GM12878 (cell line): ENCODE measurements around the gene SHCBP1L. TPM values are rescaled to one million over a fixed set of nuclear protein-coding genes. Genes with fewer than 3 reads are reported as not detected.

Experiments used
- ATAC-seq: fragments of 200-7000 bp; cut with Tn5 transposase; 3 replicates; pipeline ENCODE4 v1.9.1; 2020; ENCODE audit warnings: mild to moderate bottlenecking, moderate library complexity
- BruUV-seq: library from RNA; stranded (reverse); fragments of 400-500 nt; replicated peaks from 2 replicates; lab custom pipeline; 2021; lab: Mats Ljungman, UMichigan
- CTCF ChIA-PET: fragments of 300-600 bp; sonication (Branson Sonifier 250); formaldehyde crosslinking; extraction: SDS; loops from one replicate; lab custom pipeline; 2021; ENCODE audit warnings: inconsistent platforms; lab: Yijun Ruan, JAX
- POLR2A ChIA-PET: fragments of 350-600 bp; formaldehyde crosslinking; extraction: SDS; loops from one replicate; lab custom pipeline; 2021; ENCODE audit warnings: inconsistent platforms; lab: Charles Lee
- RAD21 ChIA-PET: fragments of 300-600 bp; sonication (Branson Sonifier 250); formaldehyde crosslinking; loops from one replicate; lab custom pipeline; 2023; ENCODE audit warnings: antibody characterized with exemption; ENCODE audit not compliant: unreplicated experiment; lab: Charles Lee
- SMC1A ChIA-PET: fragments of 300-600 bp; sonication (Branson Sonifier 250); formaldehyde crosslinking; loops from one replicate; lab custom pipeline; 2023; ENCODE audit not compliant: unreplicated experiment, uncharacterized antibody; lab: Charles Lee
- DNase-seq: peaks from one replicate; pipeline ENCODE4 v3.0.0-alpha.2; 2011; ENCODE audit warnings: low read depth, low spot score
- FAIRE-seq: peaks from 3 replicates; lab custom pipeline; 2011; peaks lifted over from hg19 to GRCh38; lab: Jason Lieb, UNC
- H2AFZ ChIP-seq: 2 replicates; pipeline ENCODE4 v1.6.0; 2011; ENCODE audit warnings: low read depth, low read length, control low read depth; ENCODE audit not compliant: control insufficient read depth
- H3K27ac ChIP-seq: 2 replicates; pipeline ENCODE4 v1.5.1; 2011; ENCODE audit warnings: control low read depth; ENCODE audit not compliant: control insufficient read depth, insufficient read depth
- H3K27me3 ChIP-seq, 2 experiments: replicated peaks in 1 of 2; 2 replicates each; pipeline versions ENCODE4 v1.6.0 to v1.6.1; 2011; ENCODE audit warnings: low read length in 1 of 2; ENCODE audit not compliant: control insufficient read depth in 2 of 2, insufficient read depth in 2 of 2
- H3K36me3 ChIP-seq, 2 experiments: 2 replicates each; pipeline ENCODE4 v1.5.1; 2011; ENCODE audit warnings: low read length in 1 of 2; ENCODE audit not compliant: control insufficient read depth in 2 of 2, insufficient read depth in 2 of 2
- H3K4me1 ChIP-seq: 2 replicates; pipeline ENCODE4 v1.6.1; 2011; ENCODE audit warnings: mild to moderate bottlenecking, low read length, moderate library complexity, mixed read lengths; ENCODE audit not compliant: control insufficient read depth, insufficient read depth
- H3K4me2 ChIP-seq: 2 replicates; pipeline ENCODE4 v1.6.0; 2011; ENCODE audit warnings: control low read depth; ENCODE audit not compliant: control insufficient read depth, insufficient read depth
- H3K4me3 ChIP-seq: fragments of 200-600 bp; sonication (generic); 2 replicates; pipeline ENCODE4 v1.5.1; 2016
- H3K79me2 ChIP-seq: 2 replicates; pipeline ENCODE4 v1.6.0; 2011; ENCODE audit warnings: low read length; ENCODE audit not compliant: control insufficient read depth, insufficient read depth
- H3K9ac ChIP-seq: 2 replicates; pipeline ENCODE4 v1.8.0; 2011; ENCODE audit warnings: low read length, control low read depth, mixed read lengths; ENCODE audit not compliant: control insufficient read depth, insufficient read depth
- H3K9me3 ChIP-seq: replicated peaks from 3 replicates; pipeline ENCODE4 v1.5.1; 2011; ENCODE audit warnings: mild to moderate bottlenecking, low read length; ENCODE audit not compliant: control insufficient read depth, insufficient read depth
- H4K20me1 ChIP-seq: 2 replicates; pipeline ENCODE4 v1.6.0; 2011; ENCODE audit not compliant: control insufficient read depth, insufficient read depth
- KAT2A ChIP-seq: conservative IDR thresholded peaks from 2 replicates; pipeline ENCODE4 v1.6.1; 2011; ENCODE audit warnings: low read depth, low read length; ENCODE audit not compliant: control insufficient read depth
- NFYA ChIP-seq: IDR thresholded peaks from 2 replicates; pipeline ENCODE4 v1.6.1; 2011; ENCODE audit warnings: low read depth, mild to moderate bottlenecking, low read length, improper control_type of control experiment, borderline replicate concordance
- SREBF1 ChIP-seq: IDR thresholded peaks from 2 replicates; pipeline ENCODE4 v1.6.1; 2012; ENCODE audit warnings: mild to moderate bottlenecking, low read length
- YBX1 ChIP-seq: fragments of 450-650 bp; IDR thresholded peaks from 2 replicates; pipeline ENCODE4 v1.6.1; 2016; ENCODE audit warnings: antibody characterized with exemption
- WGBS: methylation state at CpG from one replicate; pipeline ENCODE4 v1.1.6; 2016; ENCODE audit warnings: low lambda C conversion rate; ENCODE audit not compliant: insufficient replicate concordance, insufficient coverage; ENCODE audit errors: missing lambda C conversion rate; 5-methylcytosine and 5-hydroxymethylcytosine counted together
- in situ Hi-C: fragments of 300-500 bp; cut with MboI; formaldehyde crosslinking; loops from 9 replicates; pipeline ENCODE4 v1.14.3; 2018; ENCODE audit warnings: mixed read lengths
- intact Hi-C: fragments of 100-400 bp; cut with micrococcal nuclease; formaldehyde crosslinking; loops from one replicate; pipeline ENCODE4 v1.14.2; 2022; ENCODE audit not compliant: unreplicated experiment
- polyA plus RNA-seq, 11 experiments: library from polyadenylated mRNA; depleted of rRNA in 4 of 11; unstranded in 6 of 11; stranded (reverse) in 5 of 11; fragments of >200 nt; fragmentation: Nextera tagmentation in 4 of 11; fragmentation: Illumina TruSeq in 1 of 11; extraction: Ambion mirVana in 4 of 11; extraction: Trizol in 1 of 11; gene quantifications; 1 replicate in 1 of 11; 2 replicates in 10 of 11; pipeline versions ENCODE4 v1.2.1 to v1.2.3, GENCODE V29; 2011 to 2016; ENCODE audit warnings: inconsistent platforms in 2 of 11, missing spikeins in 2 of 11, low read depth in 1 of 11
- total RNA-seq, 4 experiments: library from RNA; depleted of rRNA in 3 of 4; stranded (reverse); fragments of >200 nt in 3 of 4; fragmentation: Illumina TruSeq in 1 of 4; extraction: Trizol in 1 of 4; gene quantifications; 2 replicates each; pipeline versions ENCODE4 v1.2.1 to v1.2.3, GENCODE V29; 2013 to 2021

The SHCBP1L gene
- total and polyA plus RNA-seq, 10 of the 15 experiments (the other 5 are each of a cell fraction or from before 2014, with no cell fraction given) = not detected

DNA sequence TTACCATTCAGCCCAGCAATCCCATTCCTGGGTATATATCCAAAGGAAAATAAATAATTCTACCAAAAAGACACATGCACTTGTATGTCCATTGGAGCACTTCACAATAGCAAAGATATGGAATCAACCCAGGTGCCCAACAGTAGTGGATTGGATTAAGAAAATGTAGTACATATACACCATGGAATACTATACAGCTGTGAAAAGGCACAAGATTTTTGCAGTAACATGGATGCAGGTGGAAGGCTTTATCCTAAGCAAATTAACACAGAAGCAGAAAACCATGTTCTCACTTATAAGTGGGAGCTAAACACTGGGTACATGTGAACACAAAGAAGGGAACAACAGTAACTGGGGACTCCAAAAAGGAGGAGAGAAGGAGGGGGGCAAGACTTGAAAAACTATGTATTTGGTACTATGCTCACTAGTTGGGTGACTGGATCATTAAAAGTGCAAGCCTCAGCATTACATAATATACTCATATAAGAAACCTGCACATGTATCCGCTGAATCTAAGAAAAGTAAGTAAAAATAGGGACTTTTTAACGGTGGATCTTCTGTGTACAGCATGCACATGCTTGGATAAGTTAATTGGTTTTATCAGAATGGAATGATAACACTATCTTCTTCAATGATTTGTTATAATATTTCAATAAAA, 3.9 kb upstream of the SHCBP1L start:
- SMC1A ChIA-PET = interaction anchor here (0.6 kb wide), 1 partner anchor 113 kb away, joined by 3 read pairs; no protein-coding TSS in a partner anchor
- Histone ChIP-seq H3K4me3 (no peak overlapping the region), H3K27me3 (no peaks in the 10 kb centered on the region; a peak in 1 of 4 replicates), H3K27ac (no peak overlapping the region), H3K9me3 (no peaks in the 10 kb centered on the region), H4K20me1 (no peaks in the 10 kb centered on the region), H3K79me2 (no peaks in the 10 kb centered on the region), H3K4me1 (no peaks in the 10 kb centered on the region), H3K4me2 (no peak overlapping the region)
- POLR2A ChIA-PET = no interaction called here
- FAIRE-seq = no peak
- BruUV-seq = no TSS peak
- in situ Hi-C loops = loop anchor here (5.0 kb wide), 1 partner anchor 270 kb away; no protein-coding TSS in a partner anchor
- TF ChIP-seq YBX1 (no peak), NFYA (no peak), SREBF1 (no peak), KAT2A (no peak)
- TF ChIP-seq, all 136 proteins: peak for 0
- RAD21 ChIA-PET = no interaction called here
- intact Hi-C loops = no loop called here
- CTCF ChIA-PET = interaction anchor here (0.6 kb wide), 1 partner anchor 271 kb away, joined by 3 read pairs; no protein-coding TSS in a partner anchor
- H3K36me3 ChIP-seq = no peaks in the 10 kb centered on the region
- WGBS = 87% methylated on average over 2 of the region's 2 CpGs
- H3K9ac ChIP-seq = no peak overlapping the region
- H2AFZ ChIP-seq = no peak overlapping the region
- no peak for DNase-seq
- ATAC-seq = no peak
